ENCODE data around the gene MTX2. TPM values are rescaled to one million over a fixed set of nuclear protein-coding genes. Genes with fewer than 3 reads are reported as not detected.

Gene MTX2
- total RNA-seq, 4 donors from 2014 or later: 18.4 to 24.5 (median 21.4) TPM

DNA sequence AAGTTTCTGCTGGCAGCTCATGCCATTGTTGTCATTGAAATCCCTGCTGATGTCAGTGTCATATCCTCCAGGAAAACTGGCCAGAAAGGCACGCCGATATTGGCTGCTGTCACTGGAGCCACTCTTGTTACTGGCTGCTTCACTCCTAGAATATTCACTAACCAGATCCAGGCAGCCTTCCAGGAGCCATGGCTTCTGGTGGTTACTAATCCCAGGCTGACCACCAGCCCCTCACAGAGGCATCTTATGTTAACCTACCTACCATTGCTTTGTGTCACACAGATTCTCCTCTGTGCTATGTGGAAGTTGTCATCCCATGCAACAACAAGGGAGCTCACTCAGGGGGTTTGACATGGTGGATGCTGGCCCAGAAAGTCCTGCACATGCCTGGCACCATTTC lies 27.0 kb upstream of the MTX2 start:
- no peak for TF ChIP-seq CTCF (IDR thresholded peaks at IDR 0.05; ENCODE audit: low read depth)

DNA sequence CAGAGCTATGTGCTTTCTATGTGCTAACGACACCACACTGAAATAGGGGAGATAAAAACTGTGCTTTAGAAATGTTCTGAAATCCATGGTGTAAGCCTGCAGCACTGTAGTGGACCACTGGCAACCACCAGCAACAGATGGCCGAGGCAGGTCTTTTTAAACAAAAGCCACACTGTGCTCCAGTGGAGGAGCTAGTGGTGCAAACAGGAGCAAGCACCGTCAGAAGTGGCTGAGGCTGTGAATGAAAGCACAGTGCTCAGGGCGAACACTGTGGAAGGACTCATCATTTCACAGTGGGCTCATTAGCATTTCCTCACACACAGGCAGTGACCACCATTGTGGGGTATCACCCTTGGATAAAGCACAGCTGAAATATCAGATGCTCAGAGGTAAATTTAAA lies 22.9 kb upstream of the MTX2 start:
- no peak for TF ChIP-seq CTCF (IDR thresholded peaks at IDR 0.05; ENCODE audit: low read depth)

GRCh38 chr2:176247859-176248258 lies 21.4 kb upstream of the MTX2 start:
- TF ChIP-seq CTCF (IDR thresholded peaks at IDR 0.05; ENCODE audit: low read depth): no peak

- no peak for TF ChIP-seq CTCF (IDR thresholded peaks at IDR 0.05; ENCODE audit: low read depth)
Measured at GRCh38 chr2:176251928-176252327, 17.3 kb upstream of the MTX2 start.

GRCh38 chr2:176260689-176261088 lies 8.6 kb upstream of the MTX2 start:
- TF ChIP-seq CTCF (IDR thresholded peaks at IDR 0.05; ENCODE audit: low read depth): no peak

- no peak for TF ChIP-seq CTCF (IDR thresholded peaks at IDR 0.05; ENCODE audit: low read depth)
Measured at GRCh38 chr2:176261136-176261535, 8.1 kb upstream of the MTX2 start.

DNA sequence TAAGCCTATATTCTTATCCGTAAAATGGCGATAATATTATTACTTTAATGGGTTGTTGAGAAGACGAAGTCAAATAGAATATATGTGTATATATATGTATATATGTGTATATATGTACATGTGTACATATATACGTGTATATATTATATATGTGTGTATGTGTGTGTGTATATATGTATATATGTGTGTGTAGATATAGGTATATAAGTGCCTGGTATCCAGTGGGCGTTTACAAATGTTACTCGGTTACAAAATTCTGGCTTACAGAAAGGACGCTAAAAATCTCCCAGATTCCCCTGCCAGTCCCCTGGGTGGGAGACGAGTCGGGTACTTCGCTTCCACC lies 295 bp upstream of the MTX2 start:
- no peak for TF ChIP-seq CTCF (IDR thresholded peaks at IDR 0.05; ENCODE audit: low read depth)

Data from subcutaneous adipose tissue (tissue), 4 donors.